A549 (cell line): ENCODE measurements around the gene XRCC1. TPM values are rescaled to one million over a fixed set of nuclear protein-coding genes. Genes with fewer than 3 reads are reported as not detected.

Experiments
- ATAC-seq, 2 experiments: fragments of 200-7000 bp in 1 of 2; fragments of >200 bp in 1 of 2; cut with Nextera tagmentation in 1 of 2; cut with Tn5 transposase in 1 of 2; 3 replicates each; pipeline versions ENCODE4 v1.8.0 to v1.9.1; 2018 to 2020; ENCODE audit warnings: mild to moderate bottlenecking in 1 of 2, moderate library complexity in 1 of 2
- CTCF ChIA-PET: fragments of 300-600 bp; sonication (Branson Sonifier 250); formaldehyde crosslinking; extraction: SDS; loops from one replicate; lab custom pipeline; 2021; ENCODE audit warnings: antibody characterized with exemption, inconsistent platforms; lab: Yijun Ruan, JAX
- POLR2A ChIA-PET: fragments of 350-600 bp; formaldehyde crosslinking; extraction: SDS; loops from one replicate; lab custom pipeline; 2021; ENCODE audit warnings: antibody characterized with exemption, inconsistent platforms; lab: Yijun Ruan, JAX
- DNase-seq, 2 experiments: peaks; one replicate each; pipeline versions ENCODE4 v3.0.0 to v3.0.0-alpha.2; 2011 to 2016; ENCODE audit warnings: low read depth in 1 of 2, low spot score in 1 of 2
- FAIRE-seq: peaks from 2 replicates; lab custom pipeline; 2011; peaks lifted over from hg19 to GRCh38; lab: Jason Lieb, UNC
- H3K27ac ChIP-seq, 2 experiments: fragments of >200 bp; sonication (Bioruptor Twin); formaldehyde crosslinking; 3 replicates each; pipeline ENCODE4 v1.5.1; 2016 to 2017
- H3K4me1 ChIP-seq: fragments of >200 bp; sonication (Bioruptor Twin); formaldehyde crosslinking; 3 replicates; pipeline ENCODE4 v1.6.1; 2016
- H3K4me2 ChIP-seq: fragments of >200 bp; sonication (Bioruptor Twin); formaldehyde crosslinking; 3 replicates; pipeline ENCODE4 v1.6.1; 2016
- H3K4me3 ChIP-seq: fragments of >200 bp; sonication (Bioruptor Twin); formaldehyde crosslinking; 3 replicates; pipeline ENCODE4 v1.5.1; 2016
- H3K9me3 ChIP-seq: fragments of >200 bp; sonication (Bioruptor Twin); formaldehyde crosslinking; 3 replicates; pipeline ENCODE4 v1.6.1; 2016
- BCL3 ChIP-seq: fragments of >200 bp; sonication (Bioruptor Twin); formaldehyde crosslinking; IDR thresholded peaks from 3 replicates; pipeline ENCODE4 v1.6.1; 2016
- CBX2 ChIP-seq: fragments of 200-600 bp; sonication (generic); IDR thresholded peaks from 2 replicates; pipeline ENCODE4 v1.6.1; 2016; ENCODE audit warnings: low read depth, mild to moderate bottlenecking, borderline replicate concordance
- E2F6 ChIP-seq: IDR thresholded peaks from 2 replicates; pipeline ENCODE4 v1.6.1; 2012; ENCODE audit warnings: low read depth, borderline replicate concordance
- EHF ChIP-seq: fragments of 250-450 bp; sonication (Bioruptor Pico); IDR thresholded peaks from 2 replicates; pipeline ENCODE4 v1.5.0; 2020; ENCODE audit warnings: mild to moderate bottlenecking
- EHMT2 ChIP-seq: fragments of 200-600 bp; sonication (generic); IDR thresholded peaks from 2 replicates; pipeline ENCODE4 v1.6.1; 2016; ENCODE audit warnings: antibody characterized with exemption, low read depth, mild to moderate bottlenecking, moderate library complexity
- EP300 ChIP-seq, 2 experiments: fragments of >200 bp; sonication (Bioruptor Twin); formaldehyde crosslinking; IDR thresholded peaks; 2 replicates in 1 of 2; 3 replicates in 1 of 2; pipeline ENCODE4 v1.6.1; 2016 to 2017
- FOSL2 ChIP-seq, 2 experiments: fragments of 450-650 bp in 1 of 2; fragments of >200 bp in 1 of 2; sonication (Bioruptor Twin) in 1 of 2; formaldehyde crosslinking; IDR thresholded peaks; 2 replicates each; pipeline versions ENCODE4 v1.5.0 to v1.6.1; 2016 to 2020; ENCODE audit warnings: mild to moderate bottlenecking in 1 of 2, moderate library complexity in 1 of 2
- FOXS1 ChIP-seq: fragments of 250-450 bp; sonication (Bioruptor Pico); IDR thresholded peaks from 2 replicates; pipeline ENCODE4 v1.5.0; 2020; ENCODE audit warnings: mild to moderate bottlenecking, moderate library complexity
- HES2 ChIP-seq: fragments of >200 bp; sonication (Bioruptor Twin); formaldehyde crosslinking; IDR thresholded peaks from 2 replicates; pipeline ENCODE4 v1.6.1; 2016
- HOXB13 ChIP-seq: fragments of 250-450 bp; sonication (Bioruptor Pico); IDR thresholded peaks from 2 replicates; pipeline ENCODE4 v1.5.0; 2020; ENCODE audit warnings: low read depth, mild to moderate bottlenecking, moderate library complexity
- JUN ChIP-seq, 2 experiments: fragments of >200 bp; sonication (Bioruptor Twin); formaldehyde crosslinking; IDR thresholded peaks; 2 replicates in 1 of 2; 3 replicates in 1 of 2; pipeline ENCODE4 v1.6.1; 2016 to 2017
- JUNB ChIP-seq: fragments of >200 bp; sonication (Bioruptor Twin); formaldehyde crosslinking; IDR thresholded peaks from 2 replicates; pipeline ENCODE4 v1.6.1; 2016
- MAFK ChIP-seq: fragments of 450-650 bp; IDR thresholded peaks from 2 replicates; pipeline ENCODE4 v1.6.1; 2014; ENCODE audit not compliant: partially characterized antibody
- MAX ChIP-seq: IDR thresholded peaks from 2 replicates; pipeline ENCODE4 v1.6.1; 2012
- MAZ ChIP-seq: fragments of 150-350 bp; IDR thresholded peaks from 2 replicates; pipeline ENCODE4 v1.6.1; 2014; ENCODE audit warnings: antibody characterized with exemption, low read depth, low read length, borderline replicate concordance
- MYC ChIP-seq: IDR thresholded peaks from 2 replicates; pipeline ENCODE4 v1.6.1; 2012; ENCODE audit warnings: mild to moderate bottlenecking, inconsistent platforms, low read length, improper control_type of control experiment, borderline replicate concordance
- NFE2L2 ChIP-seq: fragments of 150-350 bp; conservative IDR thresholded peaks from 2 replicates; pipeline ENCODE4 v1.6.1; 2014; ENCODE audit warnings: low read length
- PBX3 ChIP-seq: IDR thresholded peaks from 2 replicates; pipeline ENCODE4 v1.6.1; 2012
- PHF8 ChIP-seq: fragments of 200-600 bp; sonication (generic); IDR thresholded peaks from 2 replicates; pipeline ENCODE4 v1.6.1; 2016; ENCODE audit warnings: low read depth, mild to moderate bottlenecking, antibody characterized with exemption, moderate library complexity, borderline replicate concordance
- POLR2A ChIP-seq: IDR thresholded peaks from 2 replicates; pipeline ENCODE4 v1.6.1; 2012; ENCODE audit warnings: mild to moderate bottlenecking, low read length
- POLR2AphosphoS2 ChIP-seq: conservative IDR thresholded peaks from 2 replicates; pipeline ENCODE4 v1.6.1; 2012; ENCODE audit warnings: low read length, improper control_type of control experiment, inconsistent platforms
- RAD21 ChIP-seq, 2 experiments: fragments of >200 bp in 1 of 2; sonication (Bioruptor Twin) in 1 of 2; formaldehyde crosslinking in 1 of 2; IDR thresholded peaks in 1 of 2; conservative IDR thresholded peaks in 1 of 2; 2 replicates in 1 of 2; 3 replicates in 1 of 2; pipeline ENCODE4 v1.6.1; 2012 to 2018; ENCODE audit warnings: inconsistent platforms in 1 of 2
- RARB ChIP-seq: fragments of 250-450 bp; sonication (Bioruptor Pico); IDR thresholded peaks from 2 replicates; pipeline ENCODE4 v1.8.0; 2021; ENCODE audit warnings: mild to moderate bottlenecking, moderate library complexity
- RCOR1 ChIP-seq: fragments of 150-350 bp; IDR thresholded peaks from 2 replicates; pipeline ENCODE4 v1.6.1; 2014; ENCODE audit warnings: antibody characterized with exemption, low read length, low read depth
- RFX5 ChIP-seq: fragments of 450-650 bp; IDR thresholded peaks from 2 replicates; pipeline ENCODE4 v1.7.1; 2014; ENCODE audit warnings: antibody characterized with exemption, mild to moderate bottlenecking, moderate library complexity
- SMC3 ChIP-seq: fragments of >200 bp; sonication (Bioruptor Twin); formaldehyde crosslinking; IDR thresholded peaks from 3 replicates; pipeline ENCODE4 v1.6.1; 2018; ENCODE audit warnings: inconsistent platforms
- TFCP2L1 ChIP-seq: fragments of 250-450 bp; sonication (Bioruptor Pico); IDR thresholded peaks from 2 replicates; pipeline ENCODE4 v1.5.0; 2021; ENCODE audit warnings: mild to moderate bottlenecking
- USF2 ChIP-seq: fragments of 450-650 bp; IDR thresholded peaks from 2 replicates; pipeline ENCODE4 v1.6.1; 2014; ENCODE audit warnings: antibody characterized with exemption
- ZFP36 ChIP-seq: fragments of 450-650 bp; IDR thresholded peaks from 2 replicates; pipeline ENCODE4 v1.6.1; 2014; ENCODE audit warnings: borderline replicate concordance; ENCODE audit not compliant: partially characterized antibody
- ZSCAN20 ChIP-seq: fragments of 250-450 bp; sonication (Bioruptor Pico); IDR thresholded peaks from 2 replicates; pipeline ENCODE4 v1.8.0; 2022; ENCODE audit warnings: mild to moderate bottlenecking, moderate library complexity
- WGBS: methylation state at CpG from one replicate; pipeline ENCODE4 v1.1.6; 2017; ENCODE audit errors: missing lambda C conversion rate; 5-methylcytosine and 5-hydroxymethylcytosine counted together
- polyA plus RNA-seq, 4 experiments: library from polyadenylated mRNA; depleted of rRNA in 3 of 4; stranded (reverse); fragments of >200 nt; fragmentation: RNase III in 1 of 4; extraction: RNeasy Plus Mini Kit Qiagen cat#74134 plus additional on column Dnase treatment in 1 of 4; gene quantifications; 2 replicates in 3 of 4; 3 replicates in 1 of 4; pipeline ENCODE4 v1.2.3, GENCODE V29; 2011 to 2017

Gene XRCC1
- polyA plus RNA-seq, 2 of the 4 experiments (the other 2 are of a cell fraction) = 32.0 to 55.1 TPM

DNA sequence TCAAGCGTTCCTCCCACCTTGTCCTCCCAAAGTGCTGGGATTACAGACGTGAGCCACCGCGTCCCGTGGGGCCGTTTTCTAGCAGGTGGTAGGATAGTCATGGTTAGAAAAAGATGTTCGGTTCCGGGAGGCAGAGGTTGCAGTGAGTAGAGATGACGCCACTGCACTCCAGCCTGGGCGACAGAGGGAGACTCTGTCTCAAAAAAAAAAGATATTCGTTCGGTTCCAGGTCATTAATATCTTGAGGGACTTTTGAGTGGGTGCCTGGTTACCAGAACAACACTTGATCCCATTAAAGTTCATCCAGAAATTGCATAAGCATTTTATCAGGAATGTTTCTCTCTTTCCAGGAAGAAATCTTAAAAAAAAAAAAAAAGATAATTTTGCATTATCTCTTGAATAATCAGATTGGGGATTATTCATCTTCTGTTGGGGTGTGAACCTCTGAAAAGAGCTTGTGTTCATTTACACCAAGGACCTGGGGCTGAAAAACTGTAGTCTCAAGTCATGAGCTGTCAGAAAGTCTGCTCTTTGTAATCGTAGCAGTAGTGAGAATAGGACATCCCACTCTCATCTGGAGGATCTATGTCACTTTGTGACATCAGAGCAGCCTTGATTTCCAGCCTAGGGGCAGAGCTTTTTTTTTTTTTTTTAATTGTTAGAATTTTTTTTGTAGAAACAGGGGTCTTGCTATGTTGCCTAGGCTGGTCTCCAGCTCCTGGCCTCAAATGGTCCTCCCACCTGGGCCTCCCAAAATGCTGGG, 47.3 kb downstream of the XRCC1 start:
- POLR2A ChIA-PET = interaction anchor here (0.6 kb wide), 1 partner anchor 33 kb away, joined by 3 read pairs; no protein-coding TSS in a partner anchor
- no peaks in the 10 kb centered on the region for H3K9me3 ChIP-seq
- WGBS = 55% methylated on average over 13 of the region's 13 CpGs
- H3K27ac ChIP-seq = peak overlapping the region in 1 of 2 experiments; percentile 90; a peak in 2 of 6 replicates
- CTCF ChIA-PET = interaction anchor here (0.6 to 9.8 kb wide), 9 partner anchors 9 to 735 kb away, joined by 3 to 85 read pairs (median 4); no protein-coding TSS in a partner anchor
- H3K4me1 ChIP-seq = peaks cover 37% of the 10 kb centered on the region
- DNase-seq = no peak
- TF ChIP-seq RFX5 (no peak), EHF (no peak), FOXS1 (CRISPR knock-in tag) (no peak), RAD21 (conservative IDR thresholded peaks at IDR 0.05 in 1 of 2, IDR thresholded peaks at IDR 0.05 in 1 of 2) (no peak), HOXB13 (CRISPR knock-in tag) (no peak), RCOR1 (no peak), USF2 (no peak), EP300 (IDR thresholded peaks at IDR 0.05) (no peak)
- H3K4me3 ChIP-seq = no peak overlapping the region; the same call in 2 of the 3 replicates
- peak overlapping the region; percentile 80 for H3K4me2 ChIP-seq
- FAIRE-seq = no peak
- ATAC-seq = no peak

- no peaks in the 10 kb centered on the region for H3K9me3 ChIP-seq
- ChIA-PET POLR2A (interaction anchor here (0.6 kb wide), 1 partner anchor 32 kb away, joined by 3 read pairs; no protein-coding TSS in a partner anchor), CTCF (interaction anchor here (0.9 to 12.2 kb wide), 9 partner anchors 14 to 134 kb away, joined by 3 to 462 read pairs (median 5); partner anchors contain the start of genes IRGQ and ZNF576)
- no peak for FAIRE-seq
- 9% methylated on average over 28 of the region's 54 CpGs for WGBS
- peak within 1 kb of the TSS; percentile 90 for H3K4me3 ChIP-seq
- H3K27ac ChIP-seq = peak within 1 kb of the TSS; percentile 79 to 90
- DNase-seq = peak; percentile 62 to 89
- ATAC-seq = peak; percentile 80 to 89
- peaks cover 35% of the 10 kb centered on the region for H3K4me1 ChIP-seq
- H3K4me2 ChIP-seq = peak within 1 kb of the TSS; percentile 80
- no peak for TF ChIP-seq JUNB
- peak; percentile 80 for TF ChIP-seq MAX
- no peak for TF ChIP-seq EHF
- no peak for TF ChIP-seq HES2
- TF ChIP-seq CBX2 = no peak
- no peak for TF ChIP-seq NFE2L2
- no peak for TF ChIP-seq MAFK
- no peak for TF ChIP-seq ZSCAN20 (CRISPR knock-in tag)
- TF ChIP-seq FOXS1 (CRISPR knock-in tag) = no peak
- peak; percentile 38; the same call in 1 of the 2 replicates for TF ChIP-seq PBX3
- TF ChIP-seq TFCP2L1 (CRISPR knock-in tag) = no peak
- TF ChIP-seq PHF8 = peak; percentile 58
- 0 out of 3 replicates have a peak, but pooled peaks have one; percentile 22 for TF ChIP-seq SMC3
- peak; percentile 96 for TF ChIP-seq POLR2A
- TF ChIP-seq E2F6 = peak; percentile 71
- no peak for TF ChIP-seq RFX5
- TF ChIP-seq ZFP36 = no peak
- 0 out of 3 replicates have a peak, but pooled peaks have one; percentile 56 for TF ChIP-seq BCL3
- no peak for TF ChIP-seq FOSL2 (IDR thresholded peaks at IDR 0.05)
- TF ChIP-seq FOSL2 (CRISPR knock-in tag; IDR thresholded peaks at IDR 0.05) = no peak
- TF ChIP-seq EHMT2 = no peak
- TF ChIP-seq POLR2AphosphoS2 = no peak
- no peak for TF ChIP-seq RCOR1
- no peak for TF ChIP-seq EP300 (IDR thresholded peaks at IDR 0.05)
- TF ChIP-seq MAZ = 0 out of 2 replicates have a peak, but pooled peaks have one; percentile 24
- peak; percentile 44 to 68; a peak in 2 of 5 replicates for TF ChIP-seq JUN (IDR thresholded peaks at IDR 0.05)
- TF ChIP-seq RARB (CRISPR knock-in tag) = no peak
- TF ChIP-seq MYC = no peak
Observed at GRCh38 chr19:43526884-43527859, 48.2 kb downstream of the XRCC1 start, which contains the start of gene ETHE1. ETHE1 (minus strand) TSS chr19:43527201; CDS start chr19:43527177, 24 bp downstream.
